Measurements from ENCODE around the gene SHBG. TPM values are rescaled to one million over a fixed set of nuclear protein-coding genes. Genes with fewer than 3 reads are reported as not detected.

Gene SHBG
- total RNA-seq, 2 donors from 2014 or later = not detected

DNA sequence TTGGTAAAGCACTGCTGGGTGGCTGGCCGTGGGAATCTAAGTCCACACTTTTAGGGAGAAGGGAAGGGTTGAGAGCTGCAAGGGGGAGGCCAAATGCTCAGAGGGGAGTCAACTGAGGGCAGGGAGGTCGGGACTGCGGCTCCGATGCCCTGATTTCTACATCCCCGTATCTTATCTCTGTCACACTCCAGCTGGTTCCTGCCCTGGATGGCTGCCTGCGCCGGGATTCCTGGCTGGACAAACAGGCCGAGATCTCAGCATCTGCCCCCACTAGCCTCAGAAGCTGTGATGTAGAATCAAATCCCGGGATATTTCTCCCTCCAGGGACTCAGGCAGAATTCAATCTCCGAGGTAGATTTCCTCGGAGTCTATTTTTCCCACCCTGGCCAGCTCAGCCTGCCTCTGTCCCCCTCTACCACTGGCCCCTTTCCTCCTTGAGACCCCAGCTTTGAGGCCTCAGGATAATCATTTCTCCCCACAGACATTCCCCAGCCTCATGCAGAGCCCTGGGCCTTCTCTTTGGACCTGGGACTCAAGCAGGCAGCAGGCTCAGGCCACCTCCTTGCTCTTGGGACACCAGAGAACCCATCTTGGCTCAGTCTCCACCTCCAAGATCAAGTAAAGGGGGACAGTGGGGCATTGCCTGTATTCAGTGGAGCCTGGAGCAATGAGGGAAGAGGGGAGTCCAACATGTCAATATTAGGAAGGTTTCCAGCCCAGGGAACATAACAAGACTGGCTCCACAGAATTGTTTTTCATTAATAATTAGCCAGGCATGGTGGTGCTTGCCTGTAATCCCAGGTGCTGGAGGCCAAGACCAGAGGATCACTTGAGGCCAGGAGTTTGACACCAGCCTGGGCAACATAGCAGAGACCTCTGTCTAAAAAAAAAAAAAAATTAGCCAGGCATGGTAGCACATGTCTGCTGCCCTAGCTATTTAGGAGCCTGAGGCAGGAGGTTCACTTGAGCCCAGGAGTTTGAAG is 1.8 kb downstream of the SHBG start:
- Histone ChIP-seq H3K4me1 (ENCODE audit: control insufficient read depth in 1 of 2, low read depth in 2 of 2) (peaks cover 2 to 4% of the 10 kb centered on the region in 2 donors), H3K36me3 (no peaks in the 10 kb centered on the region), H3K4me3 (no peak overlapping the region), H3K27ac (no peak overlapping the region), H3K9me3 (no peaks in the 10 kb centered on the region), H3K27me3 (replicated peaks; ENCODE audit: insufficient read depth) (no peaks in the 10 kb centered on the region)
- DNase-seq (ENCODE audit: low spot score) (no peak), ATAC-seq (ENCODE audit: insufficient number of reproducible peaks, low FRiP score, low read depth) (no peak)
- TF ChIP-seq, protein P1, sequence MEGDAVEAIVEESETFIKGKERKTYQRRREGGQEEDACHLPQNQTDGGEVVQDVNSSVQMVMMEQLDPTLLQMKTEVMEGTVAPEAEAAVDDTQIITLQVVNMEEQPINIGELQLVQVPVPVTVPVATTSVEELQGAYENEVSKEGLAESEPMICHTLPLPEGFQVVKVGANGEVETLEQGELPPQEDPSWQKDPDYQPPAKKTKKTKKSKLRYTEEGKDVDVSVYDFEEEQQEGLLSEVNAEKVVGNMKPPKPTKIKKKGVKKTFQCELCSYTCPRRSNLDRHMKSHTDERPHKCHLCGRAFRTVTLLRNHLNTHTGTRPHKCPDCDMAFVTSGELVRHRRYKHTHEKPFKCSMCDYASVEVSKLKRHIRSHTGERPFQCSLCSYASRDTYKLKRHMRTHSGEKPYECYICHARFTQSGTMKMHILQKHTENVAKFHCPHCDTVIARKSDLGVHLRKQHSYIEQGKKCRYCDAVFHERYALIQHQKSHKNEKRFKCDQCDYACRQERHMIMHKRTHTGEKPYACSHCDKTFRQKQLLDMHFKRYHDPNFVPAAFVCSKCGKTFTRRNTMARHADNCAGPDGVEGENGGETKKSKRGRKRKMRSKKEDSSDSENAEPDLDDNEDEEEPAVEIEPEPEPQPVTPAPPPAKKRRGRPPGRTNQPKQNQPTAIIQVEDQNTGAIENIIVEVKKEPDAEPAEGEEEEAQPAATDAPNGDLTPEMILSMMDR (IDR thresholded peaks at IDR 0.05) = no peak

DNA sequence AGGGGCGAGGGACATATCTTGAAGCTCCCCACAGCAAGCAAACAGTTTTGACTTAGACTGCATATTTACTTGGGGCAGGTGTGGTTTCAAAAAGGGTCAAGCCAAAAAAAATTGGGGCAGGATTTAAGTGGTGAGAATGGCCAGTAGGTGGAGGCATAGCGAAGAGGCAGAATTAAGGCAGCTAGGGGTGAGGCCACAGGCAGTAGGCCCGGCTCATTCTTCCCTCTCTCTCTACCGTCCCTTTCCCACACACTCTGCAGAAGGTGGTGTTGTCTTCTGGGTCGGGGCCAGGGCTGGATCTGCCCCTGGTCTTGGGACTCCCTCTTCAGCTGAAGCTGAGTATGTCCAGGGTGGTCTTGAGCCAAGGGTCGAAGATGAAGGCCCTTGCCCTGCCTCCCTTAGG is 2.6 kb downstream of the SHBG start:
- ATAC-seq (ENCODE audit: insufficient number of reproducible peaks, low FRiP score, low read depth) (no peak), DNase-seq (ENCODE audit: low spot score) (no peak)
- Histone ChIP-seq H3K4me1 (ENCODE audit: control insufficient read depth in 1 of 2, low read depth in 2 of 2) (no peaks in the 10 kb centered on the region), H3K36me3 (no peaks in the 10 kb centered on the region), H3K27ac (no peak overlapping the region), H3K9me3 (no peaks in the 10 kb centered on the region), H3K4me3 (no peak overlapping the region), H3K27me3 (replicated peaks; ENCODE audit: insufficient read depth) (no peaks in the 10 kb centered on the region)
- TF ChIP-seq, protein P1 (IDR thresholded peaks at IDR 0.05) = no peak

DNA sequence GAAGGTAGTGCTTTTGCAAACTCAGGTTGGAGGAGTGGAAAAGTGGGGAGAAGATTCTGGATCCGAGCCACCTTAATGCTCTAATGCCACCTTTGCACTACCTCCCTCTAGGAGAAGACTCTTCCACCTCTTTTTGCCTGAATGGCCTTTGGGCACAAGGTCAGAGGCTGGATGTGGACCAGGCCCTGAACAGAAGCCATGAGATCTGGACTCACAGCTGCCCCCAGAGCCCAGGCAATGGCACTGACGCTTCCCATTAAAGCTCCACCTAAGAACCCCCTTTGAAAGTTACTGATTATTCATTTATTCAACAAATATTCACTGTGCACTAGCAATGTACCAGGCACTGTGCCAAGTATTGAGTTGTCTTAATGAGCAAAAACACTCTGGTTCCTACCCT is 3.2 kb downstream of the SHBG start:
- DNase-seq (ENCODE audit: low spot score) (no peak), ATAC-seq (ENCODE audit: insufficient number of reproducible peaks, low FRiP score, low read depth) (no peak)
- no peaks in the 10 kb centered on the region for H3K27me3 ChIP-seq (replicated peaks; ENCODE audit: insufficient read depth)
- H3K9me3 ChIP-seq = no peaks in the 10 kb centered on the region
- no peaks in the 10 kb centered on the region for H3K4me1 ChIP-seq (ENCODE audit: control insufficient read depth in 1 of 2, low read depth in 2 of 2)
- TF ChIP-seq, protein P1 (IDR thresholded peaks at IDR 0.05) = no peak
- no peak overlapping the region for H3K27ac ChIP-seq
- no peaks in the 10 kb centered on the region for H3K36me3 ChIP-seq
- no peak overlapping the region for H3K4me3 ChIP-seq

DNA sequence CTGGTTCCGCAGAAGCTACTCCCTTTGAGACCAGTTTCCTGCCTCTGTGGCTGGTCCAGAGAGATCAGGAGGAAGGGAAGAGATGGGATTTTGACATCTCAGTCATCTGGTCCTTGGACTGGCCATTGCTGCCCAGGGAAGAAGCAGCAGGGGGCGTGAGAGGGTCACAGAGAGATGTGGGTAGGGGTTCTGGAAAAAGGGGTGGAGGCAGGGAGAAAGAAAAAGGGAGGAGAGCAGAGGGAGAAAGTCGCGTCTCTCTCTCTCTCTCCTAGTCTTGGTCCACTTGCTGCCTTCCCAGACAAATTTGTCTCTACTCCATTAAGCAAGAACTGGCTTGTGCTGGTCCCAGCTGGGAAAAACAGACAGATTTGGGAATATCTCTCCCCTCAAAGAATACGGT is 4.4 kb downstream of the SHBG start:
- H3K27me3 ChIP-seq (replicated peaks; ENCODE audit: insufficient read depth) = no peaks in the 10 kb centered on the region
- TF ChIP-seq, protein P1 (IDR thresholded peaks at IDR 0.05) = no peak
- DNase-seq (ENCODE audit: low spot score) = no peak
- H3K27ac ChIP-seq = no peak overlapping the region
- H3K9me3 ChIP-seq = no peaks in the 10 kb centered on the region
- no peaks in the 10 kb centered on the region for H3K4me1 ChIP-seq (ENCODE audit: control insufficient read depth in 1 of 2, low read depth in 2 of 2)
- H3K36me3 ChIP-seq = no peaks in the 10 kb centered on the region
- no peak overlapping the region for H3K4me3 ChIP-seq
- ATAC-seq (ENCODE audit: insufficient number of reproducible peaks, low FRiP score, low read depth) = no peak

DNA sequence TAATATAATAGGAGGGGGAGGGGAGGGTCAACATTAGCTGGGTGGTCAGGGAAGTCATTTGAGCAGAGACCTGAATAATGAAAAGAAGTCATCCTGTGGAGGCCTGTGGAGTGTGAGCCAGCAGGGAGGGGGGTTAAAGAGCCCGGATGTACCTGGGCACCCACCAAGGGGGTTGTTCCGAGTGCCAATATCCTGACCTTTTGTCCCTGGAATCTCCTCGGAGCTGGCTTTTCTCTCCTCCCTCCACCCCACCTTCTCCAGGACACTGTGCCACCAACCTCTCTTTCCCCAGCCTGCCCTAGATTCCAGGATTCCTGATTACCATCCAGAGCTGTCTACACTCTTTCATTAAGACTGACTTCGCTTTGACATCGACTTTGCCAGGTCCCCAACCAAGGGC is 6.2 kb downstream of the SHBG start:
- Histone ChIP-seq H3K27ac (no peak overlapping the region), H3K4me1 (ENCODE audit: control insufficient read depth in 1 of 2, low read depth in 2 of 2) (no peaks in the 10 kb centered on the region), H3K36me3 (no peaks in the 10 kb centered on the region), H3K27me3 (replicated peaks; ENCODE audit: insufficient read depth) (no peaks in the 10 kb centered on the region), H3K4me3 (no peak overlapping the region), H3K9me3 (no peaks in the 10 kb centered on the region)
- DNase-seq (ENCODE audit: low spot score) (no peak), ATAC-seq (ENCODE audit: insufficient number of reproducible peaks, low FRiP score, low read depth) (no peak)
- TF ChIP-seq, protein P1 (IDR thresholded peaks at IDR 0.05) = no peak

Measured in thoracic aorta (tissue), 2 donors.